PC-3 (cell line): ENCODE data around the gene PAQR5. TPM values are rescaled to one million over a fixed set of nuclear protein-coding genes. Genes with fewer than 3 reads are reported as not detected.
"Not testable (repeated sequence)": the region's sequence is repeated elsewhere in the genome, so short reads cannot be mapped to it uniquely, and the experiment has no call there.

ENCODE experiments used
- ATAC-seq: fragments of 200-7000 bp; cut with Tn5 transposase; 2 replicates; pipeline ENCODE4 v1.9.1; 2020; ENCODE audit warnings: mild to moderate bottlenecking, moderate library complexity
- BruUV-seq: library from RNA; stranded (reverse); fragments of 400-500 nt; replicated peaks from 2 replicates; lab custom pipeline; 2021; lab: Mats Ljungman, UMichigan
- CTCF ChIA-PET: fragments of 300-600 bp; sonication (Branson Sonifier 250); formaldehyde crosslinking; loops from one replicate; lab custom pipeline; 2022; ENCODE audit warnings: antibody characterized with exemption; lab: Charles Lee
- POLR2A ChIA-PET: fragments of 300-600 bp; sonication (Branson Sonifier 250); formaldehyde crosslinking; loops from one replicate; lab custom pipeline; 2022; ENCODE audit warnings: antibody characterized with exemption; ENCODE audit not compliant: unreplicated experiment; lab: Charles Lee
- DNase-seq: peaks from one replicate; pipeline ENCODE4 v3.0.0-alpha.2; 2015
- H2AFZ ChIP-seq: fragments of 300-600 bp; sonication (generic); 2 replicates; pipeline ENCODE4 v1.6.0; 2016; ENCODE audit warnings: antibody characterized with exemption, low read length
- H3F3A ChIP-seq: fragments of 300-600 bp; sonication (generic); one replicate; pipeline ENCODE4 v1.6.0; 2017; ENCODE audit warnings: antibody characterized with exemption, low read length, control low read depth, mild to moderate bottlenecking; ENCODE audit not compliant: unreplicated experiment
- H3K27ac ChIP-seq: fragments of 300-600 bp; sonication (generic); 2 replicates; pipeline ENCODE4 v1.5.1; 2016; ENCODE audit warnings: mild to moderate bottlenecking, low read length
- H3K27me3 ChIP-seq: fragments of 300-600 bp; sonication (generic); 2 replicates; pipeline ENCODE4 v1.6.1; 2016; ENCODE audit warnings: low read length, mixed read lengths
- H3K36me3 ChIP-seq: fragments of 300-600 bp; sonication (generic); 2 replicates; pipeline ENCODE4 v1.6.1; 2016; ENCODE audit warnings: low read depth, mixed run types, low read length, mixed read lengths
- H3K4me1 ChIP-seq: fragments of 300-600 bp; sonication (generic); 2 replicates; pipeline ENCODE4 v1.5.1; 2016; ENCODE audit warnings: low read length; ENCODE audit not compliant: insufficient read depth
- H3K4me2 ChIP-seq: fragments of 300-600 bp; sonication (generic); 2 replicates; pipeline ENCODE4 v1.6.0; 2016; ENCODE audit warnings: low read length
- H3K4me3 ChIP-seq: fragments of 300-600 bp; sonication (generic); 2 replicates; pipeline ENCODE4 v1.5.1; 2016; ENCODE audit warnings: mild to moderate bottlenecking, low read length, mixed read lengths
- H3K79me2 ChIP-seq: fragments of 300-600 bp; sonication (generic); 2 replicates; pipeline ENCODE4 v1.6.1; 2017; ENCODE audit warnings: low read length, mixed read lengths
- H3K9ac ChIP-seq: fragments of 300-600 bp; sonication (generic); 2 replicates; pipeline ENCODE4 v1.6.0; 2016; ENCODE audit warnings: mild to moderate bottlenecking, low read length
- H3K9me2 ChIP-seq: fragments of 300-600 bp; sonication (generic); replicated peaks from 2 replicates; pipeline ENCODE4 v1.6.1; 2016; ENCODE audit warnings: mixed run types, low read length, mixed read lengths
- H3K9me3 ChIP-seq: fragments of 300-600 bp; sonication (generic); 2 replicates; pipeline ENCODE4 v1.6.1; 2016; ENCODE audit warnings: low read length, mixed read lengths
- H4K20me1 ChIP-seq: fragments of 300-600 bp; sonication (generic); 2 replicates; pipeline ENCODE4 v1.6.1; 2016; ENCODE audit warnings: low read length, mixed read lengths
- CTCF ChIP-seq: fragments of 300-600 bp; sonication (generic); conservative IDR thresholded peaks from 2 replicates; pipeline ENCODE4 v1.5.1; 2017; ENCODE audit warnings: antibody characterized with exemption, low read depth, mild to moderate bottlenecking, low read length
- EZH2 ChIP-seq: fragments of 300-600 bp; sonication (generic); IDR thresholded peaks from one replicate; pipeline ENCODE4 v1.6.1; 2017; ENCODE audit warnings: antibody characterized with exemption, mild to moderate bottlenecking, low read length; ENCODE audit not compliant: unreplicated experiment
- EZH2phosphoT487 ChIP-seq: fragments of 300-600 bp; sonication (generic); IDR thresholded peaks from 2 replicates; pipeline ENCODE4 v1.6.1; 2018; ENCODE audit warnings: mild to moderate bottlenecking, antibody characterized with exemption, low read length, borderline replicate concordance
- intact Hi-C: fragments of 100-400 bp; cut with micrococcal nuclease; formaldehyde crosslinking; loops from 2 replicates; pipeline ENCODE4 v1.9.0; 2023
- total RNA-seq: library from RNA; depleted of rRNA; stranded (reverse); fragments of >200 nt; gene quantifications from 2 replicates; pipeline ENCODE4 v1.2.3, GENCODE V29; 2014

Gene PAQR5
- total RNA-seq, 1 experiment from 2014 or later, result 12.2 TPM

- no TSS peak for BruUV-seq
- Histone ChIP-seq H2AFZ (no peak overlapping the region), H3K9ac (no peak overlapping the region), H3K4me2 (no peak overlapping the region), H3K27ac (no peak overlapping the region), H3F3A (no peaks in the 10 kb centered on the region), H3K9me2 (no peaks in the 10 kb centered on the region), H3K36me3 (no peaks in the 10 kb centered on the region), H3K4me3 (no peak overlapping the region), H3K9me3 (no peaks in the 10 kb centered on the region), H3K27me3 (no peaks in the 10 kb centered on the region), H3K4me1 (no peaks in the 10 kb centered on the region), H4K20me1 (no peaks in the 10 kb centered on the region), H3K79me2 (no peaks in the 10 kb centered on the region)
- POLR2A ChIA-PET, result no interaction called here
- intact Hi-C loops, result no loop called here
- CTCF ChIA-PET, result no interaction called here
- ATAC-seq, result no peak
- DNase-seq, result no peak
- no peak for TF ChIP-seq EZH2
- TF ChIP-seq EZH2phosphoT487, result no peak
- no peak for TF ChIP-seq CTCF
Observed at GRCh38 chr15:69290346-69291164, 8.2 kb upstream of the PAQR5 start.

- H3K4me2 ChIP-seq, H3K9me2 ChIP-seq, H3K9me3 ChIP-seq, DNase-seq, ATAC-seq, H2AFZ ChIP-seq, intact Hi-C loops, CTCF ChIA-PET, H3K36me3 ChIP-seq, H3K79me2 ChIP-seq, H3K27ac ChIP-seq, POLR2A ChIA-PET, H3K4me3 ChIP-seq, BruUV-seq, H3K27me3 ChIP-seq, H3K9ac ChIP-seq, H4K20me1 ChIP-seq, H3K4me1 ChIP-seq, H3F3A ChIP-seq: not testable (repeated sequence)
Observed at GRCh38 chr15:69291651-69292050, 7.1 kb upstream of the PAQR5 start.

- no peaks in the 10 kb centered on the region for H3K4me1 ChIP-seq
- H3K27me3 ChIP-seq, result no peaks in the 10 kb centered on the region
- DNase-seq (no peak), ATAC-seq (no peak)
- H3K4me2 ChIP-seq, result no peak overlapping the region
- H3K36me3 ChIP-seq, result no peaks in the 10 kb centered on the region
- POLR2A ChIA-PET, result no interaction called here
- no peak overlapping the region for H2AFZ ChIP-seq
- no TSS peak for BruUV-seq
- CTCF ChIA-PET, result no interaction called here
- H3F3A ChIP-seq, result no peaks in the 10 kb centered on the region
- H3K79me2 ChIP-seq, result no peaks in the 10 kb centered on the region
- no peaks in the 10 kb centered on the region for H3K9me3 ChIP-seq
- H3K27ac ChIP-seq, result no peak overlapping the region
- H4K20me1 ChIP-seq, result no peaks in the 10 kb centered on the region
- no peak overlapping the region for H3K9ac ChIP-seq
- H3K9me2 ChIP-seq, result no peaks in the 10 kb centered on the region
- no peak overlapping the region for H3K4me3 ChIP-seq
- intact Hi-C loops, result no loop called here
- TF ChIP-seq EZH2 (no peak), CTCF (no peak), EZH2phosphoT487 (no peak)
Observed at GRCh38 chr15:69292826-69293420, 5.8 kb upstream of the PAQR5 start.
